ENCODE data around the gene TP53BP2.
"Not testable (repeated sequence)": the region's sequence is repeated elsewhere in the genome, so short reads cannot be mapped to it uniquely, and the experiment has no call there.

Gene TP53BP2, protein sequence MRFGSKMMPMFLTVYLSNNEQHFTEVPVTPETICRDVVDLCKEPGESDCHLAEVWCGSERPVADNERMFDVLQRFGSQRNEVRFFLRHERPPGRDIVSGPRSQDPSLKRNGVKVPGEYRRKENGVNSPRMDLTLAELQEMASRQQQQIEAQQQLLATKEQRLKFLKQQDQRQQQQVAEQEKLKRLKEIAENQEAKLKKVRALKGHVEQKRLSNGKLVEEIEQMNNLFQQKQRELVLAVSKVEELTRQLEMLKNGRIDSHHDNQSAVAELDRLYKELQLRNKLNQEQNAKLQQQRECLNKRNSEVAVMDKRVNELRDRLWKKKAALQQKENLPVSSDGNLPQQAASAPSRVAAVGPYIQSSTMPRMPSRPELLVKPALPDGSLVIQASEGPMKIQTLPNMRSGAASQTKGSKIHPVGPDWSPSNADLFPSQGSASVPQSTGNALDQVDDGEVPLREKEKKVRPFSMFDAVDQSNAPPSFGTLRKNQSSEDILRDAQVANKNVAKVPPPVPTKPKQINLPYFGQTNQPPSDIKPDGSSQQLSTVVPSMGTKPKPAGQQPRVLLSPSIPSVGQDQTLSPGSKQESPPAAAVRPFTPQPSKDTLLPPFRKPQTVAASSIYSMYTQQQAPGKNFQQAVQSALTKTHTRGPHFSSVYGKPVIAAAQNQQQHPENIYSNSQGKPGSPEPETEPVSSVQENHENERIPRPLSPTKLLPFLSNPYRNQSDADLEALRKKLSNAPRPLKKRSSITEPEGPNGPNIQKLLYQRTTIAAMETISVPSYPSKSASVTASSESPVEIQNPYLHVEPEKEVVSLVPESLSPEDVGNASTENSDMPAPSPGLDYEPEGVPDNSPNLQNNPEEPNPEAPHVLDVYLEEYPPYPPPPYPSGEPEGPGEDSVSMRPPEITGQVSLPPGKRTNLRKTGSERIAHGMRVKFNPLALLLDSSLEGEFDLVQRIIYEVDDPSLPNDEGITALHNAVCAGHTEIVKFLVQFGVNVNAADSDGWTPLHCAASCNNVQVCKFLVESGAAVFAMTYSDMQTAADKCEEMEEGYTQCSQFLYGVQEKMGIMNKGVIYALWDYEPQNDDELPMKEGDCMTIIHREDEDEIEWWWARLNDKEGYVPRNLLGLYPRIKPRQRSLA

DNA sequence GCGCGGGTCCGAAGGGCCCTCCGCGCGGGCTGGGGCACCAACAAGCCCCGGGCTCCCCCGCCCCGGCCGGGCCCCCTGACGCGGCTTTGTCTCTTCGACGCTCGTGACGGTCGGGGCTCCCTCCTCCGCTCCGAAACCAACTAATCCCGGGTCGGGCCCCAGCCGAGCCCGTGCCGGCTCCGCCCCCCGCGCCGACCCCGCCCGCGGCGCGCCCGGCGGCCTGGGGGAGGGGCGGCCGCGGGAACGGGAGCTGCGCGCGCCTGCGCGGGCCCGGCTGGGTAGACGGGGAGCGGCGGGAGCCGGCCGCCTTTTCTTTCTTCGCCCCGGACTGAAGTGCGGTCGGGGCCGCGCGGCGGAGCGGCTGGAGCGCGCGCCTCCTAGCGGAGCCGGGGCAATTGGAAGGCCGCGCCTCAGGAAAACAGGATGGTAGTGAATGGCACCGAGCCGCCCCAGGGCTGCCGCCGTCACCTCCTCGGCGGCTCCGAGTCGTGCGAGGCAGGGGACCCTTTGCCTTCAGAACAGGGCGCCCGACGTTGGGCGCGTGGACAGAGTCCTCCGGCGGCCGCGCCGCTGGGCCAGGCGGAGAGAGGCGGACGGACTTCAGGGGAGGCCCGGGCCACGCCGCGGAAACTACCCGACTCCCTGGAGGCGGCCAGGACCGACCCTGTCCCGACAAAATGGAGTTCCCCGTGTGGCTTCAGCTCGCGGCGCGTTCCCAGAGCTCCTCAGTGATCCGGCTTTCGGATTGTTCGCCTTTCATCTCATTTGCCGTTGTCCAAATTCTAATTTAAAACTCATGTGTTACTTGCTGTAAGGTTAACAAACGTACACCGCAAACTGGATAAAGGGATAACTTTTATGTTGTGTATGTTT is at the start of gene TP53BP2:
TP53BP2 (minus strand) TSS at position 138 of the 873 bp plus-strand sequence. CDS start 267 bp downstream, outside the sequence.
- H3K36me3 Mint-ChIP-seq = no peaks in the 10 kb centered on the region

DNA sequence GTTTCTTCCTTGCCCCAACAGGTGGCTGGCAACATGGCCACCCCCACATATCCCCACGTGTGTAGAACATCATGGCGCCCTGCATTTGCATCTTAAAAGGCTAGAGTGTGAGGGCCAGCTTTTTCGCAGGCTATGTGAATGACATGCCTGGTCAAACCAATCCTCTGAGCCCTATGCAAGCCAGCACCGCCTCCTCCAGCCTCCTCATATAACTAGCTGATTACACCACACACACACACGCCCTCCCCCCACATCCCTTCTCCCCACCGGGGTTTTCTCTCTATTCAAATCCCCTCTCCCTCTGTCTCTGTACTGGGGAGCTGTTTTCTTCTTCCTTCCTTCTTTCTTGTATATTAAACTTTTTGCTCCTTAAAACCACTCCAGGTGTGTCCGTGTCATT is 44.7 kb upstream of the TP53BP2 start:
- not testable (repeated sequence) for H3K36me3 Mint-ChIP-seq, H3K9me3 Mint-ChIP-seq, H3K27me3 Mint-ChIP-seq, H3K4me3 Mint-ChIP-seq, H3K4me1 Mint-ChIP-seq, H3K27ac Mint-ChIP-seq

More for the DNA sequence above, at the start of gene TP53BP2:
- Mint-ChIP-seq H3K27ac (peak within 1 kb of the TSS; percentile 99), H3K4me1 (peaks cover 39% of the 10 kb centered on the region), H3K9me3 (no peaks in the 10 kb centered on the region), H3K4me3 (peak within 1 kb of the TSS; percentile 97), H3K27me3 (no peaks in the 10 kb centered on the region)

DNA sequence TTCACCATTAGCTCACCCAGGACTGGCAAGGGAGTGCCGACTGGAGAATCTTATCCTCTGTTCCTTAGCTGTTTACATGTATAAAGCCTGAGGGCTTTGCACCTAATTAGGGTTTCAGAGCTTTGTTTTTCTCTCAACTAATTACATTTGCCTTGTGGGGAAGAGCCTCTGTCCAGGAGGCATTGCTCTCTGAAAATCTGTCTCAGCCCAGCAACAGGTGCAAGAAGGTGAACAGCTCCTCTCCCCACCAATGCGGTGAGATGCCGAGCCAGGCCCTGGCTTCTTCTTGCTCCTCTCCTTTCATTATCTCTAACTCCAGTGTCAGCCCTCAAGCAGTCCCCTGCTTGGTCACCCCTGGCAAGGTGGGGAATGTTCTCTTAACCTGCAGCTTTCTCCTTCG is 43.6 kb upstream of the TP53BP2 start:
- not testable (repeated sequence) for H3K4me3 Mint-ChIP-seq, H3K9me3 Mint-ChIP-seq, H3K36me3 Mint-ChIP-seq, H3K27ac Mint-ChIP-seq, H3K27me3 Mint-ChIP-seq, H3K4me1 Mint-ChIP-seq

DNA sequence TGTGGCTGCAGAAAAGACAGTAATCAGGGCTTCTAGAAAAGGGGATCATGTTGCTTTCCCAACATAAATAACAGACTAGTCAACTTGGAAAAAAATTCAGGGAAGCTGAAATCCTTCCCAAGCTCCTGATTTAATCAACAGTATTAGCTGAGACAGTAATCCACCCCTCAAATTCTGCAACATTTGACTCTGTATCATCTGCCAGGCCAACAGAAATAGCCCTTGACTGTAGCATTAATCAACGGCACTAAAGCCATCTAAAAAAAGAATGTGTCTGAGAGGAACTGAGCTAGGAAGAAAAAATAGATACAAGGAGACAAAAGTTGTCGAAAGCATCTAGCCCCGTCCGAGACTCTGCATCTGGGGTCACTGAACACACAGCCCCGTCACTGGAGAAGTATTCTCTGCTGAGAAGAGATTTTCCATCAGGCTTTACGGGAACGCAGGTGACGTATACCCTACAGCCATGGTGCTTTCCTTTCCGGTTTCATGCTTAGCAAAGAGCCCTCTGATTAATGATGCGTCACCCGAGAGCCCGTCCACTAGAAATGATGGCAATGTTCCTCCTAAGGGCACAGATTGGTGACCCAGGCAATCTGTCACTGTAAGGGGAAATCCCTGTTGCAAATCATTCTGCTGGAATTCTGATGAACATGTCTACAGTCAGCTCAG is 42.1 kb upstream of the TP53BP2 start:
- H3K36me3 Mint-ChIP-seq = no peaks in the 10 kb centered on the region

DNA sequence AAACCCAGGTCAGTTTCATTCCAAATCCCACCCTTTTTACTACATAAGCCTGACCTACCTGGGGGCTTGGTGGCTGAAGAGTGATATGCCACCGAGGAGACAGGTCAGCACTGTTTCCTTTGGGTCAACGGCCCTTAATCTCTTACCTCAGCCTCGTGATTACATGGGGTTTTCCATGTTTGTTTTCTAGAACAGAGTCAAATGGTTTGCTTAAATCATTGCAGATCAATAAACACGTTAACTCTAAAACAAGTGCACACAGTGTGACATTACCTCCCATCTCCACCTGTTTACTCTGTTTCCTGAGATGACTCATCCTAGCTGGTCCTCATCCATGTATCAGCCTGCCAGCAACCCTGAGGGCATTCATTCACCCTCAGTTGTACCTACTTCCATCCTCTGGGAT is 40.8 kb upstream of the TP53BP2 start:
- H3K36me3 Mint-ChIP-seq = no peaks in the 10 kb centered on the region
- H3K9me3 Mint-ChIP-seq = no peaks in the 10 kb centered on the region
- H3K27ac Mint-ChIP-seq = no peak overlapping the region
- no peak overlapping the region for H3K4me3 Mint-ChIP-seq
- no peaks in the 10 kb centered on the region for H3K4me1 Mint-ChIP-seq
- no peaks in the 10 kb centered on the region for H3K27me3 Mint-ChIP-seq

More for the DNA sequence above, 42.1 kb upstream of the TP53BP2 start:
- no peaks in the 10 kb centered on the region for H3K9me3 Mint-ChIP-seq
- H3K4me3 Mint-ChIP-seq = no peak overlapping the region
- no peak overlapping the region for H3K27ac Mint-ChIP-seq
- H3K4me1 Mint-ChIP-seq = no peaks in the 10 kb centered on the region
- no peaks in the 10 kb centered on the region for H3K27me3 Mint-ChIP-seq

DNA sequence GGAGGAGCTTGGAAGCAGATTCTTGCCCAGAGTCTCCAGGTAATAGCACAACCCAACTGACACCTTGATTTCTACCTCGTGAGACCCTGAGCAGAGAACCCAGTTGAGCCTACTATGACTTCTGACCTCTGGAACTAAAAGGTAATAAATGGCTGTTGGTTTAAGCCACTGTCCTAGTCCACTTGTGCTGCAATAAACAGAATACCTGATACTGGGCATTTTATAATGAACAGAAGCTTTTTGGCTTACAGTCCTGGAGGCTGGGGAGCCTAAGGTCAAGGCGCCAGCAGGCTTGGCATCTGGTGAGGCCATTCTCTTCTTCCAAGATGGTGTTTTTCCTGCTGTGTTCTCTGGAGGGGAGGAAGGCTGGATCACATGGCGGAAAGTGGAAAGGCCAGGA is 39.9 kb upstream of the TP53BP2 start:
- Mint-ChIP-seq H3K4me1 (no peaks in the 10 kb centered on the region), H3K9me3 (no peaks in the 10 kb centered on the region), H3K27me3 (no peaks in the 10 kb centered on the region), H3K4me3 (no peak overlapping the region), H3K36me3 (no peaks in the 10 kb centered on the region), H3K27ac (no peak overlapping the region)

DNA sequence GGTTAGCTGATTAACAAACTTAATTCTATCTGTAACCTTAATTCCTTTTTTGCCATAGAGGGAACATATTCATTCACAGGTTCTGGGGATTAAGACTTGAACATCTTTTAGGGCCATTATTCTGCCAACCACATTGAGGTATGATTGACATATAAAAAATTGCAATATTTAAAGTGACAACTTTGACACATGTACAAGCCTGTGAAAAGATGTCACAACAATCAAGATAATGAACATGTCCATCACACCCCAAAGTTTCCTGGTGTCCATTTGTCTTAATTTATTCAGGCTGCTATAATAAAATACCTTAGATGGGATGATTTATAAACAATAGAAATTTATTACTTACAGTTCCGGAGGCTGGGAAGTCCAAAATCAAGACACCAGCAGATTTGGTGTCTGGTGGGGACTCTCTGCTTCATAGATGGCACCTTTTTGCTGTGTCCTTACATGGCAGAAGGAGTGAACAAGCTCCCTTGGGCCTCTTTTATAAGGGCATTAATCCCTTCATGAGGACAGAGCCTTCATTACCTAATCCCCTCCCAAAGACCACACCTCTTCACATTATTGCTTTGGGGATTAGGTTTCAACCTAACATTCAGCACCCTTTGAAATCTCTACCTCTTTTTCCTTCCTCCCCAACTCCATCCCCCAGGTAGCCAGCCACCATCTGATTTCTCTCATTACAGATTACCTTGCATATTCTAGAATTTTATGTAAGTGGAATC is 33.0 kb upstream of the TP53BP2 start:
- peaks cover 1% of the 10 kb centered on the region for H3K27me3 Mint-ChIP-seq
- no peaks in the 10 kb centered on the region for H3K36me3 Mint-ChIP-seq
- H3K9me3 Mint-ChIP-seq = no peaks in the 10 kb centered on the region
- no peak overlapping the region for H3K27ac Mint-ChIP-seq
- no peaks in the 10 kb centered on the region for H3K4me1 Mint-ChIP-seq
- no peak overlapping the region for H3K4me3 Mint-ChIP-seq

DNA sequence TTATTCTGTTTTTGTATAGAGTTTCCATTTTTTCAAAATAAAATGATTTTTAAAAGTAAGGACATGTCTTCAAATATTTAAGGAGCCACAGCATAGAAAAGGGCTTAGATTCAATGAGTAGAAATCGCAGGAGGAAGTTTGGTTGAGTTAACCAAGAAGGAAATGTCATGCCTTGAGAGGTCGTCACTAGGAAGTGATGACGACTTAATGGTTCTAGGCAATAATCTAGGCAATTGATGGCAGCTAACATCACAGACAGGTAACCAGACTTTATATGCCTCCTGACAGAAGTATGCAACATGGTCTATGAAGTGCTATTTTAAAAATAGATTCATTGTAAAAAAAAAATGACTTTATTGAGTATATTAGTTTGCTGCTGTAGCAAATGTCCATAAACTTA is 32.1 kb upstream of the TP53BP2 start:
- Mint-ChIP-seq H3K27me3 (peaks cover 3% of the 10 kb centered on the region), H3K36me3 (no peaks in the 10 kb centered on the region), H3K4me3 (no peak overlapping the region), H3K4me1 (no peaks in the 10 kb centered on the region), H3K27ac (no peak overlapping the region), H3K9me3 (no peaks in the 10 kb centered on the region)

DNA sequence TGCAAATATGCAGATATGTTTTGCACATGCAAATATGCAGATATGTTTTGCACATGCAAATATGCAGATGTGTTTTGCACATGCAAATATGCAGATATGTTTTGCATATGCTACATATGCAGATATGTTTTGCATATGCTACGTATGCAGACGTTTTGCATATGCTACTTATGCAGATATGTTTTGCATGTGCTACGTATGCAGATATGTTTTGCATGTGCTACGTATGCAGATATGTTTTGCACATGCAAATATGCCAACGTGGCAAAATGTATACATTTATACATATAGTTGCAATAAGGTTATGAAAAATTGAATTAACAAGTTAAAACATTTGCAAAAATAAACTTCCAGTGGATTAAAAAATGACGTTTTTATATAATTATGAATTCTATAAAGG is 30.8 kb upstream of the TP53BP2 start:
- Mint-ChIP-seq H3K4me3 (no peak overlapping the region), H3K9me3 (no peaks in the 10 kb centered on the region), H3K36me3 (no peaks in the 10 kb centered on the region), H3K27ac (no peak overlapping the region), H3K4me1 (no peaks in the 10 kb centered on the region), H3K27me3 (peaks cover 7% of the 10 kb centered on the region)

DNA sequence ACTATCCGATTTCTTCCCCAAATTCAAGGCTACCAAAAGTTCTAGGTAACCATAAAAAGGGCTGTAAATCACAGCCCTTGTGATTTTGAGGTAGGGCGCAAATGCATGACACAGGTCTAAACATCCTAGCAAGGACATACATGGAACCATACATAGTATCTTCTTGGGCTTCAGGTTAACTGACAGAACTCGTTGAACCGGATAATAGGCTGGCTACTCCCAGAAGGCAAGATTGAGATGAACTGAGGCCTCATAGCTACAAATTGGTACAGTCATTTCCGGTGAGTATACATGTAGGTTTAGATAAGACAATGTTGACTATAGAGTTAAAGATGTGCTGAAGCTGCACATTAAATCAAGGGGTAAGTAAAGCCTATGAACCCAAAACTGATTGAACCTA is 27.3 kb upstream of the TP53BP2 start:
- H3K4me1 Mint-ChIP-seq = no peaks in the 10 kb centered on the region
- H3K27me3 Mint-ChIP-seq = peaks cover 8% of the 10 kb centered on the region

DNA sequence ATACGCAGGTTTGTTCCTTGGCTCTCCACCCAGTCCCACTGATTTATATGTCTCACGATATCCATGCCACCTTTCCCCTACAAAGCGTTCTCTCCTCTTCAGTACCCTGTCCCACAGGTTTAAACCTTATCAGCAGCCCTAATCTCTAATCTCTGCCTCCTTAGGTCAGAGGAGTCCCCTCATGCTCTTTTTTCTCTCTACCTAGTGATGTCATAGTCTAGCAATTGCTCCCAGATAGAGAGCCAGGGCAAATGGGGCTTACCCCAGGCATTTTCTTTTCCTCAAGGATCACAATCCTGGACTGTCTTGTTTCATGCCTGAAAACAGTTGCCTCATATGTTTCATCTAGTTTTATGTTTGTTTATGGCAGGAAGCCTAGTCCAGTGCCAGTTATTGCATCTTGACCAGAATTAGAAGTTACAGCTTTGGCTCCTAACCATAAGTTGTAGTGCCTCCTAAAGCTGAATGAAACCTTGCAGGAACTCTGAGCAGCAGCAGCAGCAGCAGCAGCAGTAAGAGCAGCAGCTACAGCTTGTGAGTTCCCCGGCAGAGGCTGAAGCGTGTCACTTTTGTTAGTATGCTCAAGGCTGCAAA is 26.7 kb upstream of the TP53BP2 start:
- H3K4me1 Mint-ChIP-seq = no peaks in the 10 kb centered on the region
- H3K27ac Mint-ChIP-seq = no peak overlapping the region
- H3K4me3 Mint-ChIP-seq = no peak overlapping the region
- H3K36me3 Mint-ChIP-seq = no peaks in the 10 kb centered on the region
- no peaks in the 10 kb centered on the region for H3K9me3 Mint-ChIP-seq
- peaks cover 8% of the 10 kb centered on the region for H3K27me3 Mint-ChIP-seq

More for the DNA sequence above, 27.3 kb upstream of the TP53BP2 start:
- H3K27ac Mint-ChIP-seq = no peak overlapping the region
- H3K4me3 Mint-ChIP-seq = no peak overlapping the region
- no peaks in the 10 kb centered on the region for H3K9me3 Mint-ChIP-seq
- H3K36me3 Mint-ChIP-seq = no peaks in the 10 kb centered on the region

DNA sequence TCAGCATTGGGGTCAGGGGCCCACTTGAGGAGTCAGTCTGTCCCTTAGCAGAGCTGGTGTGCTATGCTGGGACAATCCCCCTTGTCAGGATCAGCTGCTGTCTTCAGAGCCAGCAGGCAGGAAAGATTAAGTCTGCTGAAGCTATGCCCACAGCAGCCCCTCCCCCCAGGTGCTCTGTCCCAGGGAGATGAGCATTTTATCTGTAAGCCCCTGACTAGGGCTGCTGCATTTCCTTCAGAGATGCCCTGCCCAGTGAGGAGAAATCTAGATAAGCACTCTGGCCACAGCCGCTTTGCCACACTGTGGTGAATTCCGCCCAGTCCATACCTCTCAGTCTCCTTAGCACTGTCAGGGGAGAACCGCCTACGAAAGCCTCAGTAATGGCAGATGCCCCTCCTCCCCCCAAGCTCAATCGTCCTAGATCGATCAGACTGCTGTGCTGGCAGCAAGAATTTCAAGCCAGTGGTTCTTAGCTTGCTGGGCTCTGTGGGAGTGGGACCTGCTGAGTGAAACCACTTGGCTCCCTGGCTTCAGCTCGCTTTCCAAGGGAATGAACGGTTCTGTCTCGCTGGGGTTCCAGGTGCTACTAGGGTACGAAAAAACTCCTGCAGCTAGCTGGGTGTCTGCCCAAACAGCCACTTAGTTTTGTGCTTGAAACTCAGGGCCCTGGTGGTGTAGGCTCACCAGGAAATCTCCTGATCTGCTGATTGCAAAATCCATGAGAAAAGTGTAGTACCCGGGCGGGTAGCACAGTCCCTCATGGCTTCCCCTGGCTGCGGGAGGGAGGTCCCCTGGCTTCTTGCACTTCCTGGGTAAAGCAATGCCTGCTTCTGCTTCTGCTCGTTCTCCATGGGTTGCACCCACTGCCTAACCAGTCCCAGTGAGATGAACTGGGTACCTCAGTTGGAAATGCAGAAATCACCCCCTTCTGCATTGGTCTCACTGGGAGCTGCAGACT is 25.1 kb upstream of the TP53BP2 start:
- H3K4me3 Mint-ChIP-seq = no peak overlapping the region
- peaks cover 8% of the 10 kb centered on the region for H3K27me3 Mint-ChIP-seq
- no peaks in the 10 kb centered on the region for H3K36me3 Mint-ChIP-seq
- H3K4me1 Mint-ChIP-seq = no peaks in the 10 kb centered on the region
- H3K27ac Mint-ChIP-seq = no peak overlapping the region
- no peaks in the 10 kb centered on the region for H3K9me3 Mint-ChIP-seq

Measured in activated naive CD4-positive, alpha-beta T cell treated with anti-CD3 and anti-CD28 coated beads, Interleukin-2, amount 50 U/mL, for 24 hours (primary cell).